Hypothalamus (tissue), 51 donors: Measurements from ENCODE around the gene NPM1.
A peak's percentile ranks its signal among the peaks of the same experiment; 100 is the strongest.
"Not testable (repeated sequence)": the region's sequence is repeated elsewhere in the genome, so short reads cannot be mapped to it uniquely, and the experiment has no call there.

Experiments
- DNase-seq, 51 donors: peaks; one replicate each; lab custom pipeline; 2025; lab: John Stamatoyannopoulos, UW

NPM1 gene

DNA sequence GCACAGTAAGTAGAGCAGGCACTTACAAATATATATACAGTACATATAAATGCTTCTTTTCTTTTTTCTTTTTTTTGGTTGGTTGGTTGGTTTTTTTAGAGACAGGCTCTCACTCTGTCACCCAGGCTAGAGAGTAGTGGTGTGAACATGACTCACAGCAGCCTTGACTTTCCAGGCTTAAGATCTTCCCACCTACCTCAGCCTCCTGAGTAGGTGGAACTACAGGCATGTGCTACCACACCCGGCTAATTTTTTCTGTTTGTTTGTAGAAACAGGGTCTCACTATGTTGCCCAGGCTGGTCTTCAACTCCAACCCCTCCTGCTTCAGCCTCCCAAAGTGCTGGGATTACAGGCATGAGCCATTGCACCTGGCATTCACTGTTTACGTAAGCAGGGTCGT is 2.6 kb upstream of the NPM1 start:
- DNase-seq, result not testable (repeated sequence)

DNA sequence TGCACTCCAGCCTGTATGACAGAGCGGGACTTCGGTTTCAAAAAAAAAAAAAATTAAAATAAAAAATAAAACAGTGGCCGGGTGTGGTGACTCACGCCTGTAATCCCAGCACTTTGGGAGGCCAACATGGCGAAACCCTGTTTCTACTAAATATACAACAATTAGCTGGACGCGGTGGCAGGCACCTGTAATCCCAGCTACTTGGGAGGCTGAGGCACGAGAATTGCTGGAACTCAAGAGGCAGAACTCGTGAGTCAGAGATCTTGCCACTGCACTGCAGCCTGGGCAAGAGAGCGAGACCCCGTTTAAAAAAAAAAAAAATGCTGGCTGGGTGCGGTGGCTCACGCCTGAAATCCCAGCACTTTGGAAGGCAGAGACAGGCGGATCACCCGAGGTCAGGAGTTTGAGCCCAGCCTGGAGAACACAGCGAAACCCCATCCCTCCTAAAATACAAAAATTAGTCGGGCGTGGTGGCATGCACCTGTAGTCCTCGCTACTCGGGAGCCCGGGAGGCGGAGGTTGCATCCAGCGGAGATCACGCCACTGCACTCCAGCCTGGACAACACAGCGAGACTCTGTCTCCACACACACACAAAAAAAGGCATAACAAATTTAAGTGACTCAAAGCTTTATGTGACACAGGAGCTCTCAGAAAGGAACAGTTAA is 1.5 kb upstream of the NPM1 start:
- DNase-seq, result peak in 1 of 51 donors; percentile 1

DNA sequence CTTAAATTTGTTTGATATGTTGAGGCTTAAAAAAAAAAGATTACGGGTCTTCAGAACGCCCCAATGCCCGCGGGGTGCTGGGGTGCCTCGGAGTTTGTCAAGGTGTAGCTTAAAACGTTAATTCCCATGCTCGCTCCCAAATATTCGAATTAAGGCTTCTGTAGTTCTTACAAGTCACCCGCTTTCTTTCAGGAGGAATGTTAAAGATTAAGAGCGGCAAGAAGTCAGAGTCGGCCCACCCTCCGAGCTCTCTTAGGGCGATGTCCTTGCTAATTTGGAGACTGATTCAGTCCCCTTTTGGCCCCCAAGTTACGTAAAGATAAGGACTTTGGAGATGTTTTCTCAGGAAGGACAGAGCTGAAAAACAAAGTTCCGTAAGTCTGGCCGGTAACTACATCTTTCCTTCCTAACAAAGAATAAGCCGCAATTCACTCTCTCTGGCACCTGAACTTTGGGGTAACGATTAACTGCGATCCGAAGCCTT is 746 bp upstream of the NPM1 start:
- DNase-seq, result peak in 2 of 51 donors; percentile 24 to 51

DNA sequence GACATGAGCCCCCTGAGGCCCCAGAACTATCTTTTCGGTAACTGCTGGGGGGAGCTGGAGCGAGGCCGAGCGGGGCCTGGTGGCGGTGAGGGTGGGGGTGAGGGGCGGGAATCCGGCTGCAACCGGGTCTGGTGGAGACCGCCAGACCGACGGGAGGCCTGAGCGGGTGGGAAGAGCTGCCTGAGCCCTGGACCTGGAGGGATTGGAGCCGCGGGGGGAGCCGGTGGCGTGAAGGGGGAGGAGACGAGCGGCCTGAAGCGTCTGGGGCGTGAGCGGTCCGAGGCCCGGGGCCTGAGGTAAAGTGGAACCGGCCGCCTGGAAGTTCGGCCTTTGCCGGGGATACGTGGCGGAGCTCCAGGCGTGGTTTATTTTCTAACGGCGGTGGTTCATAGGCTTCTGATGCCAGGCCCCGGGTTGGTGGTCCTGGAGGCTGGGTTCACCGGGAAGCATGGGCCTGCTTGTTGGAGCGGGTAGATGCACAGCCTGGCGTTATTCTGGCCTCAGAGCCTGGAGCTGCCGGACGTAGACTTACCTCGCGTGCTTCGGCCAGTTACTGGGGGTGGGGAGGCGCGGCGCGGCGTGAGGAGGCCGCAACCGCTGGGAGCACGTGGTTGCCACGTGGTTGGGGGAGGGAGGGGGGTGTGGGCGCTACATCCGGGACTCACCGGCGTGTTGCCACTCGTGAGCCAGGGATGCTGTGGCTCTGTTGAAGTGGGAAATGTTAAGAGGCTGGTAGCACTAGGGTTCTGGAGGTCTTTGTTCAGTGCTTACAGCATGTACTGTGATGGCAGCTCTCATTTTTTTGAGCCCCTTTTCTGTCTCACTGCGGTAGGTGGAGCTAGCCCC is 544 bp downstream of the NPM1 start:
- peak; percentile 12 to 87 (median 67) for DNase-seq

DNA sequence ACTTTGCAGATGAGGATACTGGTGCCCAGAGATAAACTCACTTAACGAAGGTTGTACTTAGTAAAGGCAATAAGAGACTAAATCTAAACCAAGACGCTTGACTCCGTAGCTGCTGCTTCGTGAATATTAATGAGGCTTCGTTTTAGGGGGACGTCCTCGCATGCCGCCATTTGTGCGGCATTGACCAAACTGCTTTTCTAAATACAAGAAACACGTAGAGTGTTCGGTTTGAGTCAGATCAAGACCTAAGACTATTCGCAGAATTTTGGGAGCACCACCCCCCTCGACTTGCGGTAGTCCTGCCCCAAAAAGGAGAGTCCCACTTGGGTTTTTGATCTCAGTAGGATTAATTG is 1.1 kb downstream of the NPM1 start:
- no peak for DNase-seq

DNA sequence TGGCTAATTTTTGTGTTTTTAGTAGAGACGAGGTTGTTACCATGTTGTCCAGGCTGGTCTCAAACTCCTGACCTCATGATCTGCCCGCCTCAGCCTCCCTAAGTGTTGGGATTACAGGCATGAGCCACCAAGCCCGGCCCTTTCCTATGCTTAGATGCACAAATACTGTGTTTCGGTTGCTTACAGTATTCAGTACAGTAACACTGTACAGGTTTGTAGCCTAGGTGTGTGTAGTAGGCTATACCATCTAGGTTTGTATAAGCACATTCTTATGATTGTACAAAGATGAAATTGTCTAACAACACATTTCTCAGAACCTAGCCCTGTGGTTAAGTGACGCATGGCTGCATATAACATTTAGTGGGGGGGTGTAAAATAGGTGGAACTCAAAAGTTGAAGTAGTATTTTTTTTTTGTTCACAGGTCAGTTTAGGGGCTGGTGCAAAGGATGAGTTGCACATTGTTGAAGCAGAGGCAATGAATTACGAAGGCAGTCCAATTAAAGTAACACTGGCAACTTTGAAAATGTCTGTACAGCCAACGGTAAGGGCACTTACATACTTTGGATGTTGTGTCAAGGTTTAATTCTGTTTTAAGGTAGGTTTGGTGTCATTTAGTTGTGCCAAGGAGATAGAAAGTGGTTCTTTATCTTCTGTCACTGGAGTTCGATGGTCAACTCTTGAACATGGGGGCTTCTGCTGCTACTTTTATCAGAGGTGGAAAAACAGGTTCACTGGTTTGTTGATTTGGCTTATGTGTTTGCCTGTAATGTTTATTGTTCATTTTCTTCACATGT is 3.4 kb downstream of the NPM1 start:
- DNase-seq, result no peak

DNA sequence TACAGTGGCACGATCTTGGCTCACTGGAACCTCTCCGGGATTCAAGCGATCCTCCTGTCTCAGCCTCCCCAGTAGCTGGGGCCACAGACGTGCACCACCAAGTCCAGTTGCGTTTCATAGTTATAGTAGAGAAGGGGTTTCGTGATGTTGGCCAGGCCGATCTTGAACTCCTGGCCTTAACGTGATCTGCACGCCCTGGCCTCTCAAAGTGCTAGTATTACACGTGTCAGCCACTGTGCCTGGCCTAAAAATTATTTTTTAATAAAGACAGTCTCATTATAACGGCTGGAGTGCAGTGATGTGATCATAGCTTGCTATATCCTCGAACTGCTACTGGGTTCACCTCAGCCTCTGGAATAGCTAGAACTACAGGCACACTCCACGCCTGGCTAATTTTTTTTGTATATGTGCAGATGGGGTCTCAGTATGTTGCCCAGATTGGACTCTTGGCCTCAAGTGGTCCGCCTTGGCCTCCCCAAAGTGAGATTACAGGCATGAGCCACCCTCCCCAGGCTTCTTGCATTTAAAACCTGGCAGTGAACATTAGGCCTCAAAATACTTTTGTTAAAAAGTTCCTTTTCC is 4.4 kb downstream of the NPM1 start:
- DNase-seq, result no peak

DNA sequence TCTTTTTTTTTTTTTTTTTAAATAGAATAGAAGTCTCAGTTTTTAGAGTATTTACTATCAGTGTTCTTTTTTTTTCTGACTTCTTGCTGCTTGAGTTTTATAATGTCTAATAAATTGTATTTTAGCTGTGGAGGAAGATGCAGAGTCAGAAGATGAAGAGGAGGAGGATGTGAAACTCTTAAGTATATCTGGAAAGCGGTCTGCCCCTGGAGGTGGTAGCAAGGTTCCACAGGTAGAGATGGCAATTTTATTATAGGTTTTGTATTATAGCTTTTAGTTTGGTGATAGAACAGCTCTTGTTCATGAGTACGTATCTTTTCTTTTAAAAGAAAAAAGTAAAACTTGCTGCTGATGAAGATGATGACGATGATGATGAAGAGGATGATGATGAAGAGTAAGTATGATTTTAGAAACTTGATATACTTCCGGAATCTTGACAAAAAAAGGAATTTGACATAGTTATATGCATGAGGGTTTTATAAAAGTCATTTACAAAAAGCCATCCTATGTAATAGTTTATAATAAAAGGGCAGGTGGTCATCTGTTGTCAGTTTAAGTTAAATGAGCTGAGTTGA is 5.0 kb downstream of the NPM1 start:
- DNase-seq, result no peak

DNA sequence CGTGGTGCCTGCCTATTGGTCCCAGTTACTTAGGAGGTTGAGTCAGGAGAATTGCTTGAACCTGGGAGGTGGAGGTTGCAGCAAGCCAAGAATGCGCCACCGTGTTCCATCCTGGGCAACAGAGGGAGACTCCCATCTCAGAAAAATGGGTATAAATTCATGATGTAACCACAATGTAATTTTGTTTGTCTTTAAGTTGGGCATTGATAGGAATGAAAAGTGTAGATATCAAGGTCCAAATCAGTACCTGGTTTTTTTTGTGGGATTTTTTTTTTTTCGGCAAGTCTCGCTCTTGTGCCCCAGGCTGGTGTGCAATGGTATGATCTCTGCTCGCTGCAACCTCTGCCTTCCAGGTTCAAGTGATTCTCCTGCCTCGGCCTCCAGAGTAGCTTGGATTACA is 7.4 kb downstream of the NPM1 start:
- DNase-seq, result no peak

DNA sequence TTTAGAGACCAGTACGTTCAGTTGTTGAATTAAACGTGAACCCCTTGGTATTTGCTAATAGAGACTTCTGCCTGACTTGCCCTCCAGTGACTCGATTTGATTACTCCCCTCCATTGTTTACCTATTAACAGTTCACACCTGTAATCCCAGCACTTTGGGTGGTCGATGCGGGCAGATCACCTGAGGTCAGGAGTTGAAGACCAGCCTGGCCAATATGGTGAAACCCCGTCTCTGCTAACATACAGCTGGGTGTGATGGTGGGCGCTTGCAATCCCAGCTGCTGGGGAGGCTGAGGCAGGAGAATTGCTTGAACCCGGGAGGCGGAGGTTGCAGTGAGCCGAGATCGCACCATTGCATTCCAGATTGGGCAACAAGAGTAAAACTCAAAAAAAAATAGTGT is 8.9 kb downstream of the NPM1 start:
- not testable (repeated sequence) for DNase-seq

DNA sequence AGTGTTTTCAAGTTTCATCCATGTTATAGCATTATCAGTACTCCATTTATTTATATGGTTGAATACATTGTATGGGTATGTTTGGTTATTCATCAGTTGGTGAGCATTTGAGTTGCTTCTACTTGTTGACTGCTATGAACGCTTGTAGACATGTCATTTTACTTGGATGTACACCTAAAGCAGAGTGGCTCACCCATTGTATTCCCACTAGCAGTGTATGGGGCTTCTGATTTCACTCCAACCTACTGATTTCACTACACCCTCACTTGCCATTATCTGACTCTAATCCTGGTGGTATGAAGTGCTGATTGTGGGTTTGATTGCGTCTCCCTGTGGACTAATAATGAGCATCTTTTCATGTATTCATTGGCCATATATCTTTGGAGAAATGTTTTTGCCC is 9.5 kb downstream of the NPM1 start:
- DNase-seq, result no peak

DNA sequence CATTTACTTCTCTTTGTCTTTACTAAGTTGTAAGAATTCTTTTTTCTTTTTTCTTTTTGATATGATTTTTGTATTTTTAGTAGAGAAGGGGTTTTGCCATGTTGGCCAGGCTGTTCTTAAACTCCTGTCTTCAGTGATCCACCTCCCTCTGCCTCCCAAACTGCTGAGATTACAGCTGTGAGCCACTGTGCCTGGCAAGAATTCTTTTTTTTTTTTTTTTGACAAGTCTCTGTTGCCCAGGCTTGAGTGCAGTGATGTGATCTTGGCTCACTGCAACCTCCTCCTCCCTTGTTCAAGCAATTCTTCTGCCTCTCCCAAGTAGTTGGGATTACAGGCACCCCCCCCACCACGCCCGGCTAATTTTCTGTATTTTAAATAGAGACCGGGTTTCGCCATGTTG is 9.9 kb downstream of the NPM1 start:
- no peak for DNase-seq

DNA sequence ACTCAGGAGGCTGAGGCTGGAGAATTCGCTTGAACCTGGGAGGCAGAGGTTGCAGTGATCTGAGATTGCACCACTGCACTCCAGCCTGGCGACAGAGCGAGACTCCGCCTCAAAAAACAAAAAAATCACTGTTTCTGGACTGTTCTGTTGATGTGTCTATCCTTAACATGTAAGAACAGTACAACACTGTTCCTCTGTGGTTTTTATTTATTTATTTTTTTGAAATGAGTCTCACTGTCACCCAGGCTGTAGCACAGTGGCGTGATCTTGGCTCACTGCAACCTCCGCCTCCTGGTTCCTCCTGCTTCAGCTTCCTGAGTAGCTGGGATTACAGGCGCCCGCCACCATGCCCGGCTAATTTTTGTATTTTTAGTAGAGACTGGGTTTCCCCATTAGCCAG is 11.0 kb downstream of the NPM1 start:
- DNase-seq, result peak in 1 of 51 donors; percentile 4

DNA sequence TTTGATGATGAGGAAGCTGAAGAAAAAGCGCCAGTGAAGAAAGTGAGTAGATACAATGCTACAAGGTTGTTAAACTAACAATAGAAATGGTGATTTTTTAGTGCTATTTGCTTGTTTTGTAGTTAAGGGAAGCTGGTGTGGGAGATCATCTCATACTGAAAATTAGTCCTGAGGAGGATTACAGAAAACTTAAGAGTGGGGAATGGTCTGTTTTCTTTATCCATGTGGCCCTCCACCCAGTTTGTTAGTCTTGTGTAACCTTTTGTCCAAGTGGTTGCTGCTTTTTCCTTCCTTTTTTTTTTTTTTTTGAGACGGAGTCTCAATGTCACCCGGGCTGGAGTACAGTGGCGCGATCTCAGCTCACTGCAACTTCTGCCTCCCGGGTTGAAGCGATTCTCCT is 12.5 kb downstream of the NPM1 start:
- no peak for DNase-seq

DNA sequence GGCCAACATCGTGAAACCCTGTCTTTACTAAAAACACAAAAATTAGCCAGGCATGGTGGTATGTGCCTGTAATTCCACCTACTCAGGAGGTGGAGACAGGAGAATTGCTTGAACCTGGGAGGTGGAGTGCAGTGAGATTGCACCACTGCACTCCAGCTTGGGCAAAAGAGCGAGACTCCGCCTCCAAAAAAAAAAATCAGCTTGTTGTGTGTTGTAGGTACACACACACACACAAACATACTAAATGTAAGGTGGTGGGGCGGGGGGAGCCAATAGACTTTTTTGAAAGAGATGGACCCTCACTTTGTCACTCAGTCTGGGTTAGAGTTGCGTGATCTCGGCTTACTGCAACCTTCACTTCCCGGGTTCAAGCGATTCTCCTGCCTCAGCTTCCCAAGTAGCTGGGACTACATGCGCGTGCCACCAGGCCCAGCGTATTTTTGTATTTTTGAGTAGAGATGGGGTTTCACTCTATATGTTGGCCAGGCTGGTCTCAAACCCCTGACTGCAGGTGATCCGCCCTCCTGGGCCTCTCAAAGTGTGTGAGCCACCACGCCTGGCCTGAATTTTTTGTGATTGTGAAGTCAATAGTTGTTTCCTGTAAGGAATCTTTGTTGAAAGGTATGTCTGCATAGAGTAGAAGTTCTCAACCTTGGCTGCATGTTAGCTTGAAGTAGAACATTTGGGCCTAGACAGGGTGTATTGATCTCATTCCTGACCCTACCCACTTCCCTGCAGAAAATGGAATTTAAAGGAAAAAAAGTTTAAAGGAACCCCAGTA is 13.7 kb downstream of the NPM1 start:
- DNase-seq, result no peak

DNA sequence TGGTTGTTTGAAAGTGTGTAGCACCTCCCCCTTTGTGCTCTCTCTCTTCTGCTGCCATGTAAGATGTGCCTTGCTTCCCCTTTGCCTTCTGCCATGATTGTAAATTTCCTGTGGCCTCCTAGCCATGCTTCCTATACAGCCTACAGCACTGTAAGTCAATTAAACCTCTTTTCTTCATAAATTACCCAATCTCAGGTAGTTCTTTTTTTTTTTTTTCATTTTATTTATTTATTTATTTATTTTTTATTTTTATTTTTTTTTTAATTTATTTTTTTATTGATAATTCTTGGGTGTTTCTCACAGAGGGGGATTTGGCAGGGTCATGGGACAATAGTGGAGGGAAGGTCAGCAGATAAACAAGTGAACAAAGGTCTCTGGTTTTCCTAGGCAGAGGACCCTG is 15.1 kb downstream of the NPM1 start:
- not testable (repeated sequence) for DNase-seq

DNA sequence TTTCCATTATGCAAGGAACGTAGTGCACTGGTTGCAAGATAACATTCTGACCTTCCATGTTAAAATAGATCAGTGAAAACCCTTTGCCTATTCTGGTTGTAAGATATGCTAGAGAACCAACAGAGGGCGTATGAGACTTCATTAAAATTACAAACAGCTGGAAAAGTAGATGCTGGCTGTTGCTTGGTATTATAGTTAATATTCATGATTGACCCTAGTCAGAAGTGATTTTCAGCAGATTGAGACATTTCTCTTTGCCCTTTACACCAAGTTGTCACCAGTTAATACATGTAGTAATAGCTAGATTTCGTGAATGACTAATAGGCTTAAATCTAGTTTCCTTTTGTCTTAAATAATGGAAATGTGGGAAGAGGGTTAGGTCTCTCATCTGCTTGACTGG is 18.0 kb downstream of the NPM1 start:
- DNase-seq, result no peak

DNA sequence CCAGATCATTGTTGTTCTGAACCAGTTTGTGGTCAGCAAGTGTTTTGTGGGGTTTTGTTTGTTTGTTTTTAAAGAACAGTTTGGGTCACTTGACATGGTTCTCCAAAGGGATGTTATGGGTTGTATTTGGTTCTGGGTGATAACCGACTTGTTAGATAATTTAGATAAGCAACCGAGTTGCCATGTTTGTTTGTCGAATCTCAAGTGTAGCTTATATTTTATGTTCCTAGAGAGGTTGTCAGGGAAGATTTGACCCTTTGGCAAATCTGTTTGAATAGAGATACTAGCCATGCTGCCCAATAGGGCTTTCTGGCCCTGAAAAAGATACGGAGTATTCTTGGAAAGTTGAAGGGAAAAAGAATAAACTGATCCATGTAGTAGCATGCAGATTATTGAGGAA is 19.6 kb downstream of the NPM1 start:
- DNase-seq, result no peak

DNA sequence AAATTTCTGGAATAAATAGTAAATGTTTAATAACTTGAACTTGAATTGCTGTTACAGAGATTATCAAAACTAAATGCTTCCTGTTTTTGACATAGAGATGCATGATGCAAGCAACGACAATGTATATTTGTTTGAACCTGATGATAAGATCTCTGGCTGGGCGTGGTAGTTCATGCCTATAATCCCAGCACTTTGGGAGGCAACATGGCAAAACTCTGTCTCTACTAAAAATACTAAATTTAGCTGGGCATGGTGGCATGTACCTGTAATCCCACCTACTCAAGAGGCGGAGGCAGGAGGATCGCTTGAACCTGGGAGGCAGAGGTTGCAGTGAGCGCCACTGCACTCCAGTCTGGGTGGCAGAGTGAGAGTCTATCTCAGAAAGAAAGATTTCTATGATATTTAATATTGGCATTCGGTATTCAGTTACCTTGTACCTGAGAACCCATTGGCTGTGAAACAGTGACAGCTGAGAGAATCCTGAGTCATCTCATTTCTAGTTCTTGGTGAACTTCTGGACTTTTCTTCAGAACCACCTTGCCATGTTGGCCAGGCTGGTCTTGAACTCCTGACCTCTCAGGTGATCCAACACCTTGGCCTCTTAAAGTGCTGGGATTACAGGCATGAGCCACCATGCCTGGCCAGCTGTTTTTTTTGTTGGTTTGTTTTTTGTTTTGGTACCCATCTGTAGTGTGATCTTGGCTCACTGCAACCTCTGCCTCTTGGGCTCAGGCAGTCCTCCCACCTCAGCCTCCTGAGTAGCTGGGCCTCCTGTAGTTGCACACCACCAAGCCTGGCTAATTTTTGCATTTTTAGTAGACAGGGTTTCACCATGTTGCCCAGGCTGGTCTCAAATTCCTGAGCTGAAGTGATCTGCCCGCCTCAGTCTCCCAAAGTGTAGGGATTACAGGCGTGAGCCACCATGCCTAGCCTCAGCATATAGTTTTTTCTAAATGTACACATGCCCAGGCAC is 21.8 kb downstream of the NPM1 start:
- no peak for DNase-seq
